GM20000 (cell line): ENCODE results near the gene OLFM1.

Experiments used
- DNase-seq: peaks from one replicate; pipeline ENCODE4 v3.0.0; 2012; ENCODE audit warnings: low spot score
- TF ChIP-seq, protein P1 (sequence below): IDR thresholded peaks from 2 replicates; pipeline ENCODE4 v1.5.1; 2012; ENCODE audit warnings: mild to moderate bottlenecking, control low read depth; ENCODE audit errors: extremely low read depth, missing control alignments

The OLFM1 gene

DNA sequence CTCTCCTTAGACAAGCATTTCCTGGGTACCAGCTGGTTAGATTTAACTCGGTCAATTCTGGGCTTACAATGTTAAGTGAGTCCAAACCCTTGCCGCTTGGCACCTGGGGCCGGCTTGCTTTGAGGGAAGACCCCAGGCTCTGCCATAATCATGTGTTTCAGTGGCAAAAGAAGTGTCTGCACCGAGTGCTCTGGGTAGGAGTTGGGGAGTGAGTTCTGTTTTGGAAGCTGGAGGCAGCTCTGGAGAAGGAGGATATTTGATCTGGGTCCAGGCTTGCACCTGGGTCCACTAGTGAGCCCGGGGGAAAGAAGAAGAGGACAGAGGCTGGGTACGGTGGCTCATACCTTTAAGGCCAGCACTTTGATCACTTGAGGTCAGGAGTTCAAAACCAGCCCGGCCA, 8.4 kb upstream of the OLFM1 start:
- TF ChIP-seq, protein P1, sequence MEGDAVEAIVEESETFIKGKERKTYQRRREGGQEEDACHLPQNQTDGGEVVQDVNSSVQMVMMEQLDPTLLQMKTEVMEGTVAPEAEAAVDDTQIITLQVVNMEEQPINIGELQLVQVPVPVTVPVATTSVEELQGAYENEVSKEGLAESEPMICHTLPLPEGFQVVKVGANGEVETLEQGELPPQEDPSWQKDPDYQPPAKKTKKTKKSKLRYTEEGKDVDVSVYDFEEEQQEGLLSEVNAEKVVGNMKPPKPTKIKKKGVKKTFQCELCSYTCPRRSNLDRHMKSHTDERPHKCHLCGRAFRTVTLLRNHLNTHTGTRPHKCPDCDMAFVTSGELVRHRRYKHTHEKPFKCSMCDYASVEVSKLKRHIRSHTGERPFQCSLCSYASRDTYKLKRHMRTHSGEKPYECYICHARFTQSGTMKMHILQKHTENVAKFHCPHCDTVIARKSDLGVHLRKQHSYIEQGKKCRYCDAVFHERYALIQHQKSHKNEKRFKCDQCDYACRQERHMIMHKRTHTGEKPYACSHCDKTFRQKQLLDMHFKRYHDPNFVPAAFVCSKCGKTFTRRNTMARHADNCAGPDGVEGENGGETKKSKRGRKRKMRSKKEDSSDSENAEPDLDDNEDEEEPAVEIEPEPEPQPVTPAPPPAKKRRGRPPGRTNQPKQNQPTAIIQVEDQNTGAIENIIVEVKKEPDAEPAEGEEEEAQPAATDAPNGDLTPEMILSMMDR = no peak
- no peak for DNase-seq

DNA sequence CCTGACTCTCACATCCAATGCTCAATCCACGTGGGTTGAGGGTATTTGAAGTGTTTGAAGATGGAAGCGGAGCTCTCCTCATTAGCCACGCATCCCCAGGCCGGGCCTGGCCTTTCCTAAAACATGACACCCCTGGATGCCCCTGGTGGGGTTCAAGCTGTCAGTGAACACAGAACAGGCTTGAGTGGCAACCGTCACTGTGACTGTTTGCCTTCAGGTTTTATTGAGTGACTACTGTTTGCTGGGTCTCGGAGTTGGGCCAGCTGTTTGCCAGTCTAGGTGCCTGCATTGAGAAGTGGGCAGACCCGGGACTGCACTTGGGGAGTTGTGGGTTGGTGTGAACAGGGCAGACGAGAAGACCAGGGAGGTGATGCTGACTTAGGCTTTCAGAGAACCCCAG, 7.8 kb upstream of the OLFM1 start:
- DNase-seq = no peak
- TF ChIP-seq, protein P1 = no peak

DNA sequence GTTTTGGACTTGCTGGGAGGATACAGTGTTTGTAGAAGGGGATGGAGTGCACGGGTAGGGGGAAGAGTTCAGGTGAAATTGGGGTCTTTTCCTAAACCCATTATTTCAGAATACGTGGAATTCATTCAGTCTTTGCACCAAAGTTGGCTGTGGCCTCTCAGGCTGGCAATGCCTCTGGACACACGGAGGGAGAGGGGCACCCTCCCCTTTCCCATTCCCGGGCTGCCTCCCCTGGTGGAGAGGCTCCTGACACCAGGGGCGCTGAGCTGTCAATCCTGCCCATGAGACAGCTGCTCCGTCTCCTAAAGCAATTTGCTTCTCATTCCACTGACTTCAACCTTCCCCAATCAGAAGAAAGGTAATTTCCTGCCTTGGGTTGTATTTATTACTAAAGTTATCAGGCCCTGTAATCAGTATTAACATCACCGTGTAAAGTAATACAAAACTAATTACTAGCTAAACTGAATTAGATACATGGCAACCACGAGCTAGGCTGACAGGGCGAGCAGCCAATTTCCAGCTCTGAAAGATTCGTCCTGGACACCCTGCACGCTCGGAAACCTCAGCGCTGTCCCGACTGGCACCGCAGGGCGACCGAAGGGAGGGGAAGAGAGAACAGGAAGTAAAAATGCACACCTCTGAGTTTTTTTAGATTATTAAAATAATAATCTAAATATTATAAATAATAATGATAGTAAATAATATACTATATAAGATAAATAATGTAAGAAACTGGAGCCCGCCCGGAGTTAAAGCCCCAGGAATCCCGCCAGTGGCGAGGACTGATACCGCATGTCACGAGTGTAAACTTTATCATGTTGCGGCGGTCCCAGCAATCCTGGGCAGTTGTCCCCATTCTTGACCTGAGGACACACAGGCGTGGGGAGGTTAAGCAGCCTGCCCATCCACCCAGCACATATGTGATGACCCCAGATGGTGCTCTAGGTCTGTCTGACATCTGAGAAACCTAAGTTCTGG, 6.9 kb upstream of the OLFM1 start:
- TF ChIP-seq, protein P1 = no peak

DNA sequence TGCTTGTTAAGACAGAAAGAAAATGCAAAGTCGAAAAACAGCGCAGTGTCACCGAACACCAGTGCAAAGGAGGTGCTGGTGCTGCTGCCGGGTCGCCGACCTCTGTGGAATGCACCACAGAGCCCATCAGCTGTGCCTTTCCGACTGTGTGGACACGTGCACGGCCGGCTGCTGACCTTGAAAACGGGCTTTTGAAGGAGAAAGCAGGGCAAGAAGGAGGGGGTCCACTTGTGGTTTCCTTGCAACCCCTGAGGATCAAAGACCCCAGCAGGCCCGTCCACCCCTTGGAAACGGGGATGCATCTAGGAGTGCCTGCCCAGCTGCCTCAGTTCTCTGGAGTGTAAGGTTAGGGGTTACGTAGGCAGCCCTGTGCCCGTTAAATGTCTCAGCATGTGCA, 6.2 kb upstream of the OLFM1 start:
- TF ChIP-seq, protein P1 = no peak
- no peak for DNase-seq

More for the DNA sequence above, 6.9 kb upstream of the OLFM1 start:
- no peak for DNase-seq

DNA sequence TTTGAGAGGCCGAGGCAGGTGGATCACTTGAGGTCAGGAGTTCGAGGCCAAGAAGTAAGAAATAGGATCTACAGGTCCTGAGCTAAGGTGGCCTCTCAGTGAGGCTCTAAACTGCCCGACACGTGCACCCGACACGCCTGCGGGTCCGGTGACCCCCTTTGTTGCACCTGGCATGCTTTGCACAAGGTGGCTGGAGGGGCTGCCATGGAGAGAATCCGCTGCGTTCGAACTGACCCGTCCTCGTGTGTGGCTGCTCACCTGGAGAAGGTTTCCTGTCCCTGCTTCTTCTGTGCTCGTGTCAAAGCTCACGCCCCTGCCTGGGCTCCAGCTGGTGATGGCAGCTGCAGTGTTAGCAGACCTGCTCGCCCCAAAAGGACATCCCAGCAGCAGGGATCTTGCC, 5.7 kb upstream of the OLFM1 start:
- no peak for DNase-seq
- TF ChIP-seq, protein P1 = no peak

DNA sequence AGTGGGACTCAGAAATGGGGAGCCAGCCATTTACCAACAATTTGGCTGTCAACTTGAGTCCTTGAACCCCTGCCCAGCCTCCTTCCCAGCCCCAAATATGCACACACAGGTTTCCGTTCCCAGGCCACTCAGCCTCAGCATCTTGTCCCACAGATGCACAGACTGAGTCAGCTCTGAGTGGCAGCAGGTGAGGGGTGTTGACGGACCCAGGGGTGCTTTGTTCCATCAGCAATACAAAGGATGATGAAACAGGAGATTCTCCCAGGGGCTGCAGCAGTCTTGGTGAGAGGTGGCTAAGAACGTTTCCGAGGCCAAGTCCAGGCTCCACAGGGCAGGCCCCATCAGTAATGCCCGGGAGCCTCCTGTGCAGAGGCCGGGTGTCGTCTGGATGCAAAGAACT, 4.9 kb upstream of the OLFM1 start:
- no peak for DNase-seq
- TF ChIP-seq, protein P1 = no peak

DNA sequence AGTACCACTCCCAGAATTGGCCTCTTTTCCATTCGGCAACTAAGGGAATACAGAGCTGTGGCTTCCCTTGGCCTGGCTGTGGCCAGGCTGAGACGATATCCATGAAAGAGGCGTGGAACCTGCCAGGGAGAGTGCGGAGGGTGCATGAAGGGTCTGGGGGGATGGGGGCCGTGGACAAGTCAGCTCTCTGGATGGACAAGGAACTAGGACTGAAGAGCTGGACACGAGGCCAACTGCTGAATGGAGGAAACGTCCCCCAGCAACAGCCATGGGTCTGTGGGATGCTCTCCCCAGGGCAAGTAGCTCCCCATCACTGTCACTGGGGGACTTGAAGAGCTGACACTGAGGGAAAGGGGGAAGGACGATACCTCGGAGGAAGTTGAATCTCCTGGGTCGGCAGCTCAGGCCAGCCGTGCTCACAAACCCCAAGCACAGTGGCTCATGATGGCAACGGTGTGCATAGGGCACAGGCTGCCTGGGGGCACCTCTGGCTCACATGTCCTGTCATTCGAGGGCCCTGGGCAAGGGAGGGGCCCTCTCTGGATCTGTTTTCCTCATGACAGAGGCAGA, 4.1 kb upstream of the OLFM1 start:
- TF ChIP-seq, protein P1 = no peak
- DNase-seq = no peak
